DMS 273 (cell line): ENCODE data around the gene CSTPP1.
A peak's percentile ranks its signal among the peaks of the same experiment; 100 is the strongest.
"Not testable (repeated sequence)": the region's sequence is repeated elsewhere in the genome, so short reads cannot be mapped to it uniquely, and the experiment has no call there.

Experiments
- DNase-seq: peaks from one replicate; lab custom pipeline; 2025; ENCODE audit not compliant: unreplicated experiment; lab: John Stamatoyannopoulos, UW

The CSTPP1 gene

GRCh38 chr11:47033439-47033838, 96.9 kb downstream of the CSTPP1 start:
- DNase-seq, result no peak

GRCh38 chr11:47034091-47034490, 97.5 kb downstream of the CSTPP1 start:
- DNase-seq, result no peak

- DNase-seq, result no peak
Measured at GRCh38 chr11:47035108-47035507, 98.5 kb downstream of the CSTPP1 start.

- no peak for DNase-seq
Measured at GRCh38 chr11:47044119-47044518, 107.6 kb downstream of the CSTPP1 start.

- no peak for DNase-seq
Measured at GRCh38 chr11:47047972-47048371, 111.4 kb downstream of the CSTPP1 start.

- DNase-seq, result no peak
Measured at GRCh38 chr11:47050284-47050683, 113.7 kb downstream of the CSTPP1 start.

GRCh38 chr11:47051217-47051616, 114.7 kb downstream of the CSTPP1 start:
- no peak for DNase-seq

GRCh38 chr11:47052165-47052564, 115.6 kb downstream of the CSTPP1 start:
- DNase-seq, result no peak

- no peak for DNase-seq
Measured at GRCh38 chr11:47052576-47052975, 116.0 kb downstream of the CSTPP1 start.

- no peak for DNase-seq
Measured at GRCh38 chr11:47055534-47055933, 119.0 kb downstream of the CSTPP1 start.

- peak; percentile 7 for DNase-seq
Measured at GRCh38 chr11:47056261-47056915, 119.8 kb downstream of the CSTPP1 start.

GRCh38 chr11:47057365-47057764, 120.8 kb downstream of the CSTPP1 start:
- DNase-seq, result no peak

- no peak for DNase-seq
Measured at GRCh38 chr11:47060807-47061206, 124.2 kb downstream of the CSTPP1 start.

GRCh38 chr11:47061429-47062178, 125.0 kb downstream of the CSTPP1 start:
- no peak for DNase-seq

GRCh38 chr11:47062736-47063135, 126.2 kb downstream of the CSTPP1 start:
- no peak for DNase-seq

- DNase-seq, result no peak
Measured at GRCh38 chr11:47067401-47067800, 130.8 kb downstream of the CSTPP1 start.

GRCh38 chr11:47070769-47071168, 134.2 kb downstream of the CSTPP1 start:
- DNase-seq, result no peak

GRCh38 chr11:47071341-47071740, 134.8 kb downstream of the CSTPP1 start:
- DNase-seq, result no peak

- no peak for DNase-seq
Measured at GRCh38 chr11:47071791-47072261, 135.3 kb downstream of the CSTPP1 start.

GRCh38 chr11:47078751-47079521, 142.4 kb downstream of the CSTPP1 start:
- DNase-seq, result no peak

- DNase-seq, result not testable (repeated sequence)
Measured at GRCh38 chr11:47080775-47081174, 144.2 kb downstream of the CSTPP1 start.

- DNase-seq, result no peak
Measured at GRCh38 chr11:47083913-47084312, 147.4 kb downstream of the CSTPP1 start.
